Measurements from ENCODE around the gene PEF1. TPM values are rescaled to one million over a fixed set of nuclear protein-coding genes. Genes with fewer than 3 reads are reported as not detected.

Gene PEF1
- total RNA-seq, 4 donors from 2014 or later: 97.9 to 117 (median 103) TPM

GRCh38 chr1:31672986-31673385, 28.3 kb upstream of the PEF1 start:
- Histone ChIP-seq H3K4me1 (peaks cover 30% of the 10 kb centered on the region), H3K36me3 (peaks cover 17% of the 10 kb centered on the region), H3K27me3 (no peaks in the 10 kb centered on the region), H3K9me3 (no peaks in the 10 kb centered on the region), H3K27ac (no peak overlapping the region), H3K4me3 (no peak overlapping the region)
- DNase-seq (ENCODE audit: low spot score in 2 of 2): no peak
- 63% methylated on average over 13 of the region's 13 CpGs for WGBS
- TF ChIP-seq EP300 (IDR thresholded peaks at IDR 0.05) (no peak), POLR2AphosphoS5 (IDR thresholded peaks at IDR 0.05) (no peak), POLR2A (IDR thresholded peaks at IDR 0.05) (no peak)
- TF ChIP-seq, protein P1, sequence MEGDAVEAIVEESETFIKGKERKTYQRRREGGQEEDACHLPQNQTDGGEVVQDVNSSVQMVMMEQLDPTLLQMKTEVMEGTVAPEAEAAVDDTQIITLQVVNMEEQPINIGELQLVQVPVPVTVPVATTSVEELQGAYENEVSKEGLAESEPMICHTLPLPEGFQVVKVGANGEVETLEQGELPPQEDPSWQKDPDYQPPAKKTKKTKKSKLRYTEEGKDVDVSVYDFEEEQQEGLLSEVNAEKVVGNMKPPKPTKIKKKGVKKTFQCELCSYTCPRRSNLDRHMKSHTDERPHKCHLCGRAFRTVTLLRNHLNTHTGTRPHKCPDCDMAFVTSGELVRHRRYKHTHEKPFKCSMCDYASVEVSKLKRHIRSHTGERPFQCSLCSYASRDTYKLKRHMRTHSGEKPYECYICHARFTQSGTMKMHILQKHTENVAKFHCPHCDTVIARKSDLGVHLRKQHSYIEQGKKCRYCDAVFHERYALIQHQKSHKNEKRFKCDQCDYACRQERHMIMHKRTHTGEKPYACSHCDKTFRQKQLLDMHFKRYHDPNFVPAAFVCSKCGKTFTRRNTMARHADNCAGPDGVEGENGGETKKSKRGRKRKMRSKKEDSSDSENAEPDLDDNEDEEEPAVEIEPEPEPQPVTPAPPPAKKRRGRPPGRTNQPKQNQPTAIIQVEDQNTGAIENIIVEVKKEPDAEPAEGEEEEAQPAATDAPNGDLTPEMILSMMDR (IDR thresholded peaks at IDR 0.05): no peak

- Histone ChIP-seq H3K27ac (no peak overlapping the region), H3K9me3 (no peaks in the 10 kb centered on the region), H3K36me3 (peaks cover 12% of the 10 kb centered on the region), H3K4me1 (peaks cover 44% of the 10 kb centered on the region), H3K27me3 (no peaks in the 10 kb centered on the region), H3K4me3 (no peak overlapping the region)
- WGBS: 87% methylated on average over 8 of the region's 8 CpGs
- DNase-seq (ENCODE audit: low spot score in 2 of 2): no peak
- TF ChIP-seq POLR2AphosphoS5 (IDR thresholded peaks at IDR 0.05) (no peak), POLR2A (IDR thresholded peaks at IDR 0.05) (no peak), EP300 (IDR thresholded peaks at IDR 0.05) (no peak)
- TF ChIP-seq, protein P1 (IDR thresholded peaks at IDR 0.05): no peak
Measured at GRCh38 chr1:31671561-31672201, 27.0 kb upstream of the PEF1 start.

DNA sequence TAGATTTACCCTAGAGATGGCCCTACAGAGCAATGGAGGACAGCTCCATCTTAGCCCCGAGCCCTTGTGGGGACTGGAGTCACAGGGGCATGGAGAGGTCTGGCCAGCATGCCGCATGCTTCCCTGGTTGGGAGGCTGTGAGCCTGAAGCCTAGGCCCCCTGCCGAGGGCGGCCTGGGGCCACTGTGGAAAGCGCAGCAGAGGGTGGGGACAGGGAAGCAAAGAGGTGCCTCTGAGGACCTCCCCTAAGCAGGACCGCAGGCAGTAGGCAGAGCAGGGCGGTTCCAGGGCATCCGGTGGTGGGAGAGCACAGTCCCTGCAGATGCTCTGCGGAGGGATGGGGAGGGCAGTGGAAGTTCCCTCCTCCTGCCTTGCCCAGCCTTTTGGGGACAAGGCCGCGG, 26.5 kb upstream of the PEF1 start:
- H3K36me3 ChIP-seq: peaks cover 12% of the 10 kb centered on the region
- TF ChIP-seq EP300 (IDR thresholded peaks at IDR 0.05) (no peak), POLR2A (IDR thresholded peaks at IDR 0.05) (no peak), POLR2AphosphoS5 (IDR thresholded peaks at IDR 0.05) (no peak)
- TF ChIP-seq, protein P1 (IDR thresholded peaks at IDR 0.05): no peak
- WGBS: 84% methylated on average over 9 of the region's 11 CpGs
- DNase-seq (ENCODE audit: low spot score in 2 of 2): no peak
- no peaks in the 10 kb centered on the region for H3K9me3 ChIP-seq
- peaks cover 49% of the 10 kb centered on the region for H3K4me1 ChIP-seq
- H3K27ac ChIP-seq: no peak overlapping the region
- no peaks in the 10 kb centered on the region for H3K27me3 ChIP-seq
- H3K4me3 ChIP-seq: no peak overlapping the region

- WGBS: 5% methylated on average over 6 of the region's 6 CpGs
- TF ChIP-seq, protein P1 (IDR thresholded peaks at IDR 0.05): no peak
- TF ChIP-seq EP300 (IDR thresholded peaks at IDR 0.05) (no peak), POLR2A (IDR thresholded peaks at IDR 0.05) (no peak), POLR2AphosphoS5 (IDR thresholded peaks at IDR 0.05) (no peak)
- Histone ChIP-seq H3K36me3 (peaks cover 13% of the 10 kb centered on the region), H3K9me3 (no peaks in the 10 kb centered on the region), H3K27me3 (no peaks in the 10 kb centered on the region), H3K4me1 (peaks cover 55% of the 10 kb centered on the region), H3K4me3 (peak overlapping the region; percentile 19), H3K27ac (peak overlapping the region; percentile 16)
- no peak for DNase-seq (ENCODE audit: low spot score in 2 of 2)
Measured at GRCh38 chr1:31670593-31670964, 25.9 kb upstream of the PEF1 start.

GRCh38 chr1:31669786-31670592, 25.3 kb upstream of the PEF1 start:
- Histone ChIP-seq H3K4me3 (peak overlapping the region; percentile 19), H3K36me3 (peaks cover 16% of the 10 kb centered on the region), H3K9me3 (no peaks in the 10 kb centered on the region), H3K27me3 (no peaks in the 10 kb centered on the region), H3K4me1 (peaks cover 60% of the 10 kb centered on the region), H3K27ac (peak overlapping the region; percentile 16)
- peak in 1 of 2 donors; percentile 81 for DNase-seq (ENCODE audit: low spot score in 2 of 2)
- TF ChIP-seq, protein P1 (IDR thresholded peaks at IDR 0.05): no peak
- TF ChIP-seq POLR2AphosphoS5 (IDR thresholded peaks at IDR 0.05): peak in 1 of 3 donors; percentile 23
- 16% methylated on average over 27 of the region's 30 CpGs for WGBS

Measured in suprapubic skin (tissue), 4 donors.